Upper lobe of left lung (tissue), 4 donors: ENCODE results near the gene TMEM256.

Source experiments
- POLR2A ChIP-seq, 4 donors: fragments of 450-650 bp; IDR thresholded peaks; one replicate each; pipeline ENCODE4 v1.5.1; 2016 to 2017; ENCODE audit warnings: antibody characterized with exemption in 4 of 4, mild to moderate bottlenecking in 2 of 4
- POLR2AphosphoS5 ChIP-seq, 2 donors: sonication (generic); formaldehyde crosslinking; IDR thresholded peaks; one replicate each; pipeline ENCODE4 v1.5.1; 2017; ENCODE audit warnings: antibody characterized with exemption in 2 of 2
- TF ChIP-seq, protein P1 (sequence below), 6 experiments: fragments of 450-650 bp in 4 of 6; fragments of 200-600 bp in 2 of 6; sonication (generic) in 2 of 6; IDR thresholded peaks; one replicate each; pipeline ENCODE4 v1.5.1; 2016 to 2019; ENCODE audit warnings: antibody characterized with exemption in 6 of 6

- TF ChIP-seq, protein P1, sequence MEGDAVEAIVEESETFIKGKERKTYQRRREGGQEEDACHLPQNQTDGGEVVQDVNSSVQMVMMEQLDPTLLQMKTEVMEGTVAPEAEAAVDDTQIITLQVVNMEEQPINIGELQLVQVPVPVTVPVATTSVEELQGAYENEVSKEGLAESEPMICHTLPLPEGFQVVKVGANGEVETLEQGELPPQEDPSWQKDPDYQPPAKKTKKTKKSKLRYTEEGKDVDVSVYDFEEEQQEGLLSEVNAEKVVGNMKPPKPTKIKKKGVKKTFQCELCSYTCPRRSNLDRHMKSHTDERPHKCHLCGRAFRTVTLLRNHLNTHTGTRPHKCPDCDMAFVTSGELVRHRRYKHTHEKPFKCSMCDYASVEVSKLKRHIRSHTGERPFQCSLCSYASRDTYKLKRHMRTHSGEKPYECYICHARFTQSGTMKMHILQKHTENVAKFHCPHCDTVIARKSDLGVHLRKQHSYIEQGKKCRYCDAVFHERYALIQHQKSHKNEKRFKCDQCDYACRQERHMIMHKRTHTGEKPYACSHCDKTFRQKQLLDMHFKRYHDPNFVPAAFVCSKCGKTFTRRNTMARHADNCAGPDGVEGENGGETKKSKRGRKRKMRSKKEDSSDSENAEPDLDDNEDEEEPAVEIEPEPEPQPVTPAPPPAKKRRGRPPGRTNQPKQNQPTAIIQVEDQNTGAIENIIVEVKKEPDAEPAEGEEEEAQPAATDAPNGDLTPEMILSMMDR (IDR thresholded peaks at IDR 0.05): no peak
- TF ChIP-seq POLR2AphosphoS5 (IDR thresholded peaks at IDR 0.05): no peak
- TF ChIP-seq POLR2A (IDR thresholded peaks at IDR 0.05): no peak
These were observed 13.3 kb upstream of the TMEM256 start for GRCh38 chr17:7417056-7417655.
